Measurements from ENCODE around the gene XRCC6. TPM values are rescaled to one million over a fixed set of nuclear protein-coding genes. Genes with fewer than 3 reads are reported as not detected.
A peak's percentile ranks its signal among the peaks of the same experiment; 100 is the strongest.

XRCC6 gene
- polyA plus RNA-seq, 1 experiment = 149 TPM

GRCh38 chr22:41654322-41654721 lies 33.2 kb downstream of the XRCC6 start:
- Histone ChIP-seq H3K4me3 (ENCODE audit: low read depth, low read length) (no peak overlapping the region), H3K27me3 (ENCODE audit: control insufficient read depth, insufficient read depth, low read length) (no peaks in the 10 kb centered on the region), H3K9me3 (ENCODE audit: control insufficient read depth, insufficient read depth, low read length) (no peaks in the 10 kb centered on the region), H3K27ac (ENCODE audit: low read depth, low read length) (no peak overlapping the region)
- TF ChIP-seq, protein P1, sequence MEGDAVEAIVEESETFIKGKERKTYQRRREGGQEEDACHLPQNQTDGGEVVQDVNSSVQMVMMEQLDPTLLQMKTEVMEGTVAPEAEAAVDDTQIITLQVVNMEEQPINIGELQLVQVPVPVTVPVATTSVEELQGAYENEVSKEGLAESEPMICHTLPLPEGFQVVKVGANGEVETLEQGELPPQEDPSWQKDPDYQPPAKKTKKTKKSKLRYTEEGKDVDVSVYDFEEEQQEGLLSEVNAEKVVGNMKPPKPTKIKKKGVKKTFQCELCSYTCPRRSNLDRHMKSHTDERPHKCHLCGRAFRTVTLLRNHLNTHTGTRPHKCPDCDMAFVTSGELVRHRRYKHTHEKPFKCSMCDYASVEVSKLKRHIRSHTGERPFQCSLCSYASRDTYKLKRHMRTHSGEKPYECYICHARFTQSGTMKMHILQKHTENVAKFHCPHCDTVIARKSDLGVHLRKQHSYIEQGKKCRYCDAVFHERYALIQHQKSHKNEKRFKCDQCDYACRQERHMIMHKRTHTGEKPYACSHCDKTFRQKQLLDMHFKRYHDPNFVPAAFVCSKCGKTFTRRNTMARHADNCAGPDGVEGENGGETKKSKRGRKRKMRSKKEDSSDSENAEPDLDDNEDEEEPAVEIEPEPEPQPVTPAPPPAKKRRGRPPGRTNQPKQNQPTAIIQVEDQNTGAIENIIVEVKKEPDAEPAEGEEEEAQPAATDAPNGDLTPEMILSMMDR (IDR thresholded peaks at IDR 0.05; ENCODE audit: low read depth, low read length) = no peak
- CTCF ChIA-PET = interaction anchor here (1.2 to 2.1 kb wide), 3 partner anchors 13 to 43 kb away, joined by 3 to 11 read pairs (median 6); no protein-coding TSS in a partner anchor
- no peak for DNase-seq (ENCODE audit: low read depth, low spot score)
- POLR2A ChIA-PET = no interaction called here

GRCh38 chr22:41656556-41656955 lies 35.5 kb downstream of the XRCC6 start:
- Histone ChIP-seq H3K27me3 (ENCODE audit: control insufficient read depth, insufficient read depth, low read length) (no peaks in the 10 kb centered on the region), H3K4me3 (ENCODE audit: low read depth, low read length) (no peak overlapping the region), H3K27ac (ENCODE audit: low read depth, low read length) (no peak overlapping the region), H3K9me3 (ENCODE audit: control insufficient read depth, insufficient read depth, low read length) (no peaks in the 10 kb centered on the region)
- ChIA-PET CTCF (interaction anchor here (1.4 to 2.8 kb wide), 2 partner anchors 10 to 11 kb away, joined by 5 to 17 read pairs; no protein-coding TSS in a partner anchor), POLR2A (no interaction called here)
- TF ChIP-seq, protein P1 (IDR thresholded peaks at IDR 0.05; ENCODE audit: low read depth, low read length) = no peak
- DNase-seq (ENCODE audit: low read depth, low spot score) = peak; percentile 3

GRCh38 chr22:41657709-41658108 lies 36.6 kb downstream of the XRCC6 start:
- TF ChIP-seq, protein P1 (IDR thresholded peaks at IDR 0.05; ENCODE audit: low read depth, low read length) = no peak
- CTCF ChIA-PET = interaction anchor here (1.0 to 2.8 kb wide), 2 partner anchors 8 to 10 kb away, joined by 3 to 17 read pairs; no protein-coding TSS in a partner anchor

DNA sequence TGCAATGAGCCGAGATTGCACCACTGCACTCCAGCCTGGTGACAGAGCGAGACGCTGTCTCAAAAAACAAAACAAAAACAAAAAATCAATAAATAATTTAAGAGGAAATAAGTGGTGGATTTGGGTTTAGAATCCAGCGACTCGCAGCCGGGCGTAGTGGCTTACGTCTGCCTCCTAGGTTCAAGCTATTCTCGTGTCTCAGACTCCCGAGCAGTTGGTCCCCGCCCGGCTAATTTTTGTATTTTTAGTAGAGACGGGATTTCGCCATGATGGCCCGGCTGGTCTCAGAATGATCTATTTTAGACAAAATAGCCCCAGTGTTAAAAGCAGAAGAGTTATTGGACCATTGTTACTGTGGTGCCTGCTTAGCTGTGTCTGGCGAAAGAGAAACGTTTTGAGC lies 37.8 kb downstream of the XRCC6 start:
- no peaks in the 10 kb centered on the region for H3K27me3 ChIP-seq (ENCODE audit: control insufficient read depth, insufficient read depth, low read length)
- no peak for DNase-seq (ENCODE audit: low read depth, low spot score)
- TF ChIP-seq, protein P1 (IDR thresholded peaks at IDR 0.05; ENCODE audit: low read depth, low read length) = no peak
- POLR2A ChIA-PET = interaction anchor here (1.3 kb wide), 1 partner anchor 8 kb away, joined by 3 read pairs; no protein-coding TSS in a partner anchor
- H3K27ac ChIP-seq (ENCODE audit: low read depth, low read length) = no peak overlapping the region
- CTCF ChIA-PET = interaction anchor here (2.8 kb wide), 1 partner anchor 9 kb away, joined by 17 read pairs; no protein-coding TSS in a partner anchor
- no peaks in the 10 kb centered on the region for H3K9me3 ChIP-seq (ENCODE audit: control insufficient read depth, insufficient read depth, low read length)
- H3K4me3 ChIP-seq (ENCODE audit: low read depth, low read length) = no peak overlapping the region

More at GRCh38 chr22:41657709-41658108, 36.6 kb downstream of the XRCC6 start:
- no peak overlapping the region for H3K4me3 ChIP-seq (ENCODE audit: low read depth, low read length)
- H3K27me3 ChIP-seq (ENCODE audit: control insufficient read depth, insufficient read depth, low read length) = no peaks in the 10 kb centered on the region
- no peak for DNase-seq (ENCODE audit: low read depth, low spot score)
- POLR2A ChIA-PET = interaction anchor here (1.3 kb wide), 1 partner anchor 10 kb away, joined by 3 read pairs; no protein-coding TSS in a partner anchor
- no peak overlapping the region for H3K27ac ChIP-seq (ENCODE audit: low read depth, low read length)
- no peaks in the 10 kb centered on the region for H3K9me3 ChIP-seq (ENCODE audit: control insufficient read depth, insufficient read depth, low read length)

DNA sequence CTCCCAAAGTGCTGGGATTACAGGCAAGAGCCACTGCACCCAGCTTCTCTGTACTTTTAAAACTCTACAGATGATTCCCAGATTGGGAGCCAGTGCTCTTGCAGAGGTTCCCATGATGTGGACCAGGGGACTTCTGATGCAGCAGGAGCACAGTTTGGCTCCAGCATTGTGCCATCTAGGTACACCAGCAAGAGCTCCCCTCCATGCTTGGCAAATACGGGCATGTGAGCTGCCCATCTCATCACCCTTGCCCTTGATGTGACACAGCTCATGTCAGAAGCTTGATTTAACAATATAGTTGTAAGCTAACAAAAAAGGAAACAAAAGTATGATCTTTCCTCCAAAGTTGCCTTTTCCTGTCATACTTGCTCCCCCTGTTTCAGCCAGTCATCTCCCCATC lies 38.8 kb downstream of the XRCC6 start:
- Histone ChIP-seq H3K9me3 (ENCODE audit: control insufficient read depth, insufficient read depth, low read length) (no peaks in the 10 kb centered on the region), H3K4me3 (ENCODE audit: low read depth, low read length) (no peak overlapping the region), H3K27ac (ENCODE audit: low read depth, low read length) (peak overlapping the region; percentile 31), H3K27me3 (ENCODE audit: control insufficient read depth, insufficient read depth, low read length) (no peaks in the 10 kb centered on the region)
- POLR2A ChIA-PET = no interaction called here
- CTCF ChIA-PET = interaction anchor here (1.0 to 1.4 kb wide), 2 partner anchors 9 to 116 kb away, joined by 3 read pairs; partner anchors contain the start of gene POLR3H
- no peak for DNase-seq (ENCODE audit: low read depth, low spot score)
- TF ChIP-seq, protein P1 (IDR thresholded peaks at IDR 0.05; ENCODE audit: low read depth, low read length) = no peak
